Ectodermal cell (in vitro differentiated cells): Measurements from ENCODE around the gene TSHZ2.

Experiments used
- H3K27ac ChIP-seq: 2 replicates; pipeline ENCODE4 v1.7.0; 2013; ENCODE audit warnings: mild to moderate bottlenecking, low read depth, low read length; ENCODE audit not compliant: insufficient read depth, poor library complexity, severe bottlenecking
- H3K27me3 ChIP-seq: 2 replicates; pipeline ENCODE4 v1.7.0; 2013; ENCODE audit warnings: mild to moderate bottlenecking, low read length; ENCODE audit not compliant: insufficient read depth, control insufficient read depth, poor library complexity, severe bottlenecking
- H3K36me3 ChIP-seq: one replicate; pipeline ENCODE4 v1.7.0; 2013; ENCODE audit warnings: low read length; ENCODE audit not compliant: control insufficient read depth, insufficient read depth
- H3K4me1 ChIP-seq: one replicate; pipeline ENCODE4 v1.7.0; 2013; ENCODE audit warnings: low read length; ENCODE audit not compliant: control insufficient read depth, insufficient read depth
- H3K4me3 ChIP-seq: 2 replicates; pipeline ENCODE4 v1.7.0; 2013; ENCODE audit warnings: low read depth, low read length, control low read depth; ENCODE audit not compliant: insufficient read depth
- H3K9me3 ChIP-seq: 2 replicates; pipeline ENCODE4 v1.7.0; 2013; ENCODE audit warnings: mild to moderate bottlenecking, low read length, moderate library complexity; ENCODE audit not compliant: control insufficient read depth
- WGBS, 2 experiments: methylation state at CpG; one replicate each; pipeline ENCODE4 v1.1.7; 2013; ENCODE audit warnings: missing lambda C conversion rate in 2 of 2; 5-methylcytosine and 5-hydroxymethylcytosine counted together

Gene TSHZ2

DNA sequence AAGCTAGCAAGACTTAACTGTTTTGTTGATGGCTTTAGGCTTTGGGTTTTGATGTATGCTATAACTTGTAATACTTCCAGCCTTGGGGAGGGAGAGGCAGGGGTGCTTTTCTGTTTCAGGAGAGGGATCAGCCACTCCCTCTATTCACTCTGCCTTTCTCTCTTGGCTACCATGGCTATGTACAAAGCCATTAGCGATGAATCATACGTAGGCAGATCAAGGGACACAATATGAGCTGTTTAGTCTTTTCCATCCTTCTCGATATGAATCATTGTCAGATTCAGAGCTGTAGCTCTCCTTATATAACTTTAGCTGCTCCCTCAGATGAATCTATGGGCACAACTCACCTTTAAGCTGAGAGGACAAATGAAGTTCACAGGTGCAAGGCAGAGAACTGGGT, 230.6 kb downstream of the TSHZ2 start:
- no peaks in the 10 kb centered on the region for H3K9me3 ChIP-seq
- H3K4me1 ChIP-seq: no peaks in the 10 kb centered on the region
- H3K27me3 ChIP-seq: no peaks in the 10 kb centered on the region
- no peak overlapping the region for H3K4me3 ChIP-seq
- WGBS, 2 experiments: 92 to 98% methylated on average over 3 of the region's 3 CpGs
- H3K36me3 ChIP-seq: no peaks in the 10 kb centered on the region
- H3K27ac ChIP-seq: no peak overlapping the region

DNA sequence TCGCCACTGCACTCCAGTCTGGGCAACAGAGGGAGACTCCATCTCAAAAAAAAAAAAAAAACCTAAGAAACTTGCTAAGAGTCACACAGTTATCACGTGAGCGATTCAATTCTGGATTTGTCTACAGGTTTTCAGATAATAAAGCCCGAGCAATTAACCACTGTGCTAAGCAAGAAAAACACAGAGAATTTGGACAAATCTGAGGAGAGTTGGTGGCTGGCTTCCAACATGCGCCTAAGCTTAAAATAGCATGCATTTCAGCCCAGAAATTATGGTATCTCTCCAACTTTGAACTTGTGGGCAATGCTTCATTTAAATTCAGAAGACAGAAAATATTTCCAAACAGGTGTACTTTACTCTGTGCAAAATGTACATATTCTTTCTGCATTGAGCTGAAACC, 232.9 kb downstream of the TSHZ2 start:
- Histone ChIP-seq H3K9me3 (no peaks in the 10 kb centered on the region), H3K4me1 (peaks cover 6% of the 10 kb centered on the region), H3K27me3 (no peaks in the 10 kb centered on the region), H3K27ac (no peak overlapping the region), H3K4me3 (no peak overlapping the region), H3K36me3 (no peaks in the 10 kb centered on the region)
- WGBS, 2 experiments: 94 to 97% methylated on average over 5 of the region's 5 CpGs

DNA sequence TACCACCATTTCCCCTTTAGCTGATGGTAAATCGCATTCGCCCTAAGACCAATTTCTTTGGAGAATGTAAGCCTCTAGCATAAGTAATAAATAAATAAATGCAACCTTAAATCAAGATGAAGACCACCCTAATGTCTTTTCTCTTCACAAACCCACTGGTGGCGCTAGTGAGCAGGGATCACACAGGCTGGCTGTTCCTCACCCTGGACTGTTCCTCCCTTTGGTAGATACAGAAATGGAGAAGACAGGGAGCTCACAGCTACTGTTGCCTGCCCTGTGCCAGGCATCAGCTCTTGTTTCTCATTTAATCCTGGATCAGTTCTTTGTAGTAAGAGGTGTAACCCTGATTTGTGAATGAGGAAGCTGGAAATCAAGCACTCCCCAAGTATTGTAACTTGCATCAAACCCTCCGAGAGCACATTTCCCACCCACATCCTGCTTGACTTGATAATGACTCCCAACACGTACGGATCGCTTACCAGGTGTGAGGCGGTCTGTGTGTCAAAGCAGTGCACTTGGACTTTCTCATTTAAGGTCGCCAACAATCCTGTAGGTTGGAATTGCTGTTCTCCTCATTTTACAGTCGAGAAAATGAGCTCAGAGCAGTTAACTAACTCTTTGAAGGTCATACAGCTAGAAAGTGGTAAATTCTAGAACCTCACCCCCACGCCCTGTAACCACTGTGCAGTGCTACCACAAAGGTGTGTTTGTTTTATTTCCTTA, 236.1 kb downstream of the TSHZ2 start:
- 82% methylated on average over 9 to 11 of the region's 11 CpGs for WGBS, 2 experiments
- no peaks in the 10 kb centered on the region for H3K36me3 ChIP-seq
- H3K4me3 ChIP-seq: no peak overlapping the region
- no peaks in the 10 kb centered on the region for H3K27me3 ChIP-seq
- H3K9me3 ChIP-seq: no peaks in the 10 kb centered on the region
- no peak overlapping the region for H3K27ac ChIP-seq
- peaks cover 6% of the 10 kb centered on the region for H3K4me1 ChIP-seq

DNA sequence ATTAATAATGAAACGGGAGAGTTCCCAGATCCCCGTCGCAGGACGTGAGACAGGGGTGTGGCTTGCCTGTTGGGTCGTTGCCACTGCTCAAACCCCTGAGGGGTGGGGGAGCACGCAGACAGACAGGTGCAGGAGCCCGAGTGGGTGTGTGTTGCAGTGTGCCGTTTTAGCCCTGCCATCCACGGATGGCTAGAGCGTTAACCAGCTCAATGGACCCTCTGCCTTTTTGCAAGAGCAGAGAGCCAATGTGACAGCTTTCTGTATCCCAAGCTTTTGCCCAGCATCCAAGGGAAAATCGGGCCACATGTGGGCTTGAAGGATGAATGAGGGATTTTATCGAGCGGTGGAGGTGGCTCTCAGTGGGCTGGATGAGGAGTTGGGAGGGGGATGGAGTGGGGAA, 237.9 kb downstream of the TSHZ2 start:
- Histone ChIP-seq H3K9me3 (no peaks in the 10 kb centered on the region), H3K4me1 (peaks cover 6% of the 10 kb centered on the region), H3K27me3 (no peaks in the 10 kb centered on the region), H3K36me3 (no peaks in the 10 kb centered on the region), H3K27ac (no peak overlapping the region), H3K4me3 (no peak overlapping the region)
- 87 to 90% methylated on average over 13 of the region's 13 CpGs for WGBS, 2 experiments

DNA sequence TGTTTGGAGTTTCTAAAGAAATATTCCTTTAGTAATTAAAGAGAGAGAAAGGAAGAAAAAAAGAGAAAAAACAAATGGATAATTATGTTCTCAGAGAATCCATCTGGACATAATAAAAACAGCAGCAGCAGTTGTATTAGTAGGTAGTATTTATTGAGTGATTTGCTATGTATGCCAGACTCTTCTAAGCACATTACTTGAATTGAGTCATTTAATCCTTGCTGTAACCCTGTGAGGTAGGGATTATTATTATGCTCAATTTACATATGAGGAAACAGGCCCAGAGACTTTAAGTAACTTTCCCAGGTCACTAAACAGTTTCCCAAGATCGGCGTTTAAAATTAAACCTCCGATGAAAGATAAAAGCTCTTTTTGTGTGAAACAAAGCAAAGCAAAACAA, 238.8 kb downstream of the TSHZ2 start:
- Histone ChIP-seq H3K4me1 (peaks cover 6% of the 10 kb centered on the region), H3K27ac (no peak overlapping the region), H3K27me3 (no peaks in the 10 kb centered on the region), H3K36me3 (no peaks in the 10 kb centered on the region), H3K4me3 (no peak overlapping the region), H3K9me3 (no peaks in the 10 kb centered on the region)
- WGBS, 2 experiments: 72 to 85% methylated on average over 3 of the region's 3 CpGs

DNA sequence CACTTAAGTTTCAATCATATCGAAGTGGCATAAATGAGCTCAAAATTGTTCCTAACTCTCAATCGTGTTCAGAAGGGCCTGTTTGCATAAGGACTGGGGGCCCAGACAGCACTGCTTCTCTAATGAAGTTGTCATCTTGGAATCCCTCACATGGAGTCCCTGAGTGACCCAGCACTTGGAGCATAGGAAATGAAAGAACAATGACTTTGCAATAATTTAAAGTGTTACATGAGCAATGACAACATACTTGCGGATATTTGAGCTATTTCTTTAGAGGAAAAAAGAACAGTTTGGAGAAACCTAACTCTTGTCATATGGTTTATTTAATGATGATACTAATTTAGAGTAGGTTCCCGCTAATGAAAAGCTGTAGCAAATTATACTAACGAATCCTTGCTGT, 239.9 kb downstream of the TSHZ2 start:
- Histone ChIP-seq H3K9me3 (no peaks in the 10 kb centered on the region), H3K4me3 (no peak overlapping the region), H3K27me3 (no peaks in the 10 kb centered on the region), H3K36me3 (no peaks in the 10 kb centered on the region), H3K4me1 (peaks cover 6% of the 10 kb centered on the region), H3K27ac (no peak overlapping the region)
- WGBS, 2 experiments: 94 to 96% methylated on average over 5 of the region's 5 CpGs

DNA sequence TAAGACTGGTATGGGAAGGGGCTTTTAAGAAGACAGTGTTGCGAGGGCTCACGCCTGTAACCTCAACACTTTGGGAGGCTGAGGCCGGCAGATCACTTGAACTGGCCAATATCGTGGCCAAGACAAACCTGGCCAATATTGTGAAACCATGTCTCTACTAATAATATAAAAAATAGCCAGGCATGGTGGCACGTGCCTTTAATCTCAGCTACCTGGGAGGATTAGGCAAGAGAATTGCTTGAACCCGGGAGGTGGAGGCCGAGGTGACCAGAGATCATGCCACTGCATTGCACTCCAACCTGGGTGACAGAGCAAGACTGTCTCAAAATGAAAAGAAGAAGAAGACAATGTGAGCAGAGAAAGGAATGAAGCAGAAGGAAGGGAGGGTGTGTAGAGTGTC, 242.2 kb downstream of the TSHZ2 start:
- Histone ChIP-seq H3K4me3 (no peak overlapping the region), H3K27ac (no peak overlapping the region), H3K27me3 (no peaks in the 10 kb centered on the region), H3K9me3 (no peaks in the 10 kb centered on the region), H3K4me1 (peaks cover 9% of the 10 kb centered on the region), H3K36me3 (no peaks in the 10 kb centered on the region)
- 92 to 93% methylated on average over 7 of the region's 7 CpGs for WGBS, 2 experiments

DNA sequence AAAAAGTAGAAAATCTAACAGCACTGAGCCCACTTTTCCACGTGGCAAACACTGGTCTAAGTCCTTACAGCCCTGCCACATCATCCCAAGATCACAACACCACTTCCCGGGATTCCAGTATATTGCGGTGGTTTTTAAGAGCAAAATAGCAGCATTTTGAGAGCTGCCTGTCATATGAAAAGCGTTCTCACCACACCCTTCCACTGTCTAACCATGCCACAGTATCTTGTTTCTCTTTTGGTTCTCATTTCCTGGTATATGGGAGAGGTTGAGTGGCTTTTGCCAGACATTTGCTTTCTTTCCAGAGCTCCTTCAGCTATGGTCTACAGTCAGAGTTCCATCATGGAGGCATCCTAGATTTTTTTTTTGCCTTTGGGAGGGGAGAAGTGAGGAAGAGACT, 243.0 kb downstream of the TSHZ2 start:
- Histone ChIP-seq H3K36me3 (no peaks in the 10 kb centered on the region), H3K27me3 (no peaks in the 10 kb centered on the region), H3K27ac (no peak overlapping the region), H3K4me1 (peaks cover 9% of the 10 kb centered on the region), H3K9me3 (no peaks in the 10 kb centered on the region), H3K4me3 (no peak overlapping the region)
- 92 to 94% methylated on average over 4 of the region's 4 CpGs for WGBS, 2 experiments

DNA sequence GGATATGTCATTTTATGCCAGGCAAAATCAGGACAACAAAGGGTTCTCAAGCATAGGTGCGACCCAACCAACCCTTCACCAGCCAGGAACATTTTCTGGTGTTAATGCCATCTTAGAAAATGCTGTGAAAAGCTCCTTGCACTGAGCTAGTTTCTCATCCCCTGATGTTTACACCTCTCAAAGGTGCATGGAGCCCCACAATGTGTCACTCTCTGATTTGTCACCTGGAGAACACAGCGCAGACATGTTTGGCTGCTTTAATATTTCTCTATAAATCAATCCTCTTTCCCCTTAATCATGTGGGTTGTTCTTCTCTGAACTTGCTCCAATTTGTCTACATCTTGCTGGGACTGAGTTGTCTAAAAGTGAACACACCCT, 244.3 kb downstream of the TSHZ2 start:
- no peak overlapping the region for H3K27ac ChIP-seq

DNA sequence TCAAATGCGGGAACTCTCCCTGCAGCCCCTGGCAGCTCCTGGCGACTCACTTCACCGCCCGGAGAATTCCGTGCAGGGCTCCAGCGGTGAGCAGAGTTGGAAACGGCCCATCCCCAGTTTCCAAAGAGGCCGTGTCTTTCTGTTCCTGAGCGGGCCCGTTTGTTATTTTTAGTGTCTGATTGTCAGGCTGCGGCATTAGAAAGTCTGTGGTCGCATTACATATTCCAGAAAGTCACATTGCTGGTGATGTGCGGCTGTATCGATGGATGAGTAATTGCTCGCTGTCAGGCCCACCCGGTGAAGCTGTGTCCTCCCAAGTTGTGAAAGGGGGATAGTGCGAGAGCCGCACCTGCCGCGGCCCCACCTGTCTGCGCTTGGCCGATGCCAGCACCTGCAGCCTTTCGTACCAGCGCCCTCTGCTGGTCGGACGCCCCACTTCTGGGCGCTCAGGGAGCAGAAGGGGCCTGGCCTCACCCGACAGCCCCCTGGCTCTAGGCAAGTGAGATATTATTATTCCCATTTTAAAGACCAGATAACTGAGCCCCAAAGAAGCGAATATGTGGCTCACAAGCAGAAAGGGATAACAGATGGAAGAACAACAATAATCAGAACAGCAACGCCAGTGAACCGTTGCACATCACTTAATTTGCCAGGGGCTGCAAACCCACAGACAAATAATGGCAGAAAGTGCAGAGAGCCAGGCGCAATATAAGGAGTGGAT, 244.9 kb downstream of the TSHZ2 start:
- no peak overlapping the region for H3K4me3 ChIP-seq
- no peaks in the 10 kb centered on the region for H3K27me3 ChIP-seq
- peaks cover 9% of the 10 kb centered on the region for H3K4me1 ChIP-seq
- no peak overlapping the region for H3K27ac ChIP-seq
- WGBS, 2 experiments: 42 to 44% methylated on average over 32 of the region's 32 CpGs
- H3K36me3 ChIP-seq: no peaks in the 10 kb centered on the region
- H3K9me3 ChIP-seq: no peaks in the 10 kb centered on the region

More for the DNA sequence above, 244.3 kb downstream of the TSHZ2 start:
- Histone ChIP-seq H3K9me3 (no peaks in the 10 kb centered on the region), H3K27me3 (no peaks in the 10 kb centered on the region), H3K4me3 (no peak overlapping the region), H3K36me3 (no peaks in the 10 kb centered on the region), H3K4me1 (peaks cover 9% of the 10 kb centered on the region)
- 92 to 94% methylated on average over 2 of the region's 2 CpGs for WGBS, 2 experiments
